ENCODE measurements around the gene SLC24A3.

Gene SLC24A3

GRCh38 chr20:19451923-19452295 is 239.5 kb downstream of the SLC24A3 start:
- H3K4me1 ChIP-seq (ENCODE audit: control insufficient read depth, insufficient read depth, low read length), result no peaks in the 10 kb centered on the region
- H3K9me3 ChIP-seq (ENCODE audit: control insufficient read depth, insufficient read depth, low read depth, low read length), result no peaks in the 10 kb centered on the region
- H3K27ac ChIP-seq (ENCODE audit: extremely low read depth, low read depth, low read length), result no peak overlapping the region
- H3K4me3 ChIP-seq (ENCODE audit: low read depth, low read length), result no peak overlapping the region
- no peaks in the 10 kb centered on the region for H3K36me3 ChIP-seq (ENCODE audit: control insufficient read depth in 2 of 2, insufficient read depth in 1 of 2, low read length in 2 of 2)
- ChIA-PET CTCF (interaction anchor here (0.6 kb wide), 1 partner anchor 172 kb away, joined by 4 read pairs; no protein-coding TSS in a partner anchor), POLR2A (no interaction called here)
- TF ChIP-seq ZNF585B (tag by site-specific recombination; IDR thresholded peaks at IDR 0.05), result no peak
- TF ChIP-seq AEBP2 (tag by site-specific recombination; IDR thresholded peaks at IDR 0.05; ENCODE audit: borderline replicate concordance), result no peak
- no peak for TF ChIP-seq ZSCAN18 (tag by site-specific recombination; IDR thresholded peaks at IDR 0.05)
- no peak for TF ChIP-seq ZNF701 (tag by site-specific recombination; IDR thresholded peaks at IDR 0.05)
- TF ChIP-seq ZNF626 (tag by site-specific recombination; IDR thresholded peaks at IDR 0.05), result no peak
- TF ChIP-seq GLIS1 (tag by site-specific recombination; IDR thresholded peaks at IDR 0.05), result no peak
- TF ChIP-seq ZNF174 (tag by site-specific recombination; IDR thresholded peaks at IDR 0.05), result no peak
- TF ChIP-seq, protein P1, sequence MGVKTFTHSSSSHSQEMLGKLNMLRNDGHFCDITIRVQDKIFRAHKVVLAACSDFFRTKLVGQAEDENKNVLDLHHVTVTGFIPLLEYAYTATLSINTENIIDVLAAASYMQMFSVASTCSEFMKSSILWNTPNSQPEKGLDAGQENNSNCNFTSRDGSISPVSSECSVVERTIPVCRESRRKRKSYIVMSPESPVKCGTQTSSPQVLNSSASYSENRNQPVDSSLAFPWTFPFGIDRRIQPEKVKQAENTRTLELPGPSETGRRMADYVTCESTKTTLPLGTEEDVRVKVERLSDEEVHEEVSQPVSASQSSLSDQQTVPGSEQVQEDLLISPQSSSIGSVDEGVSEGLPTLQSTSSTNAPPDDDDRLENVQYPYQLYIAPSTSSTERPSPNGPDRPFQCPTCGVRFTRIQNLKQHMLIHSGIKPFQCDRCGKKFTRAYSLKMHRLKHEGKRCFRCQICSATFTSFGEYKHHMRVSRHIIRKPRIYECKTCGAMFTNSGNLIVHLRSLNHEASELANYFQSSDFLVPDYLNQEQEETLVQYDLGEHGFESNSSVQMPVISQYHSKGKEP (tag by site-specific recombination; IDR thresholded peaks at IDR 0.05), result no peak
- no peak for TF ChIP-seq TCF7L2 (IDR thresholded peaks at IDR 0.05; ENCODE audit: borderline replicate concordance, low read depth, low read length)
- no peak for TF ChIP-seq ZNF169 (tag by site-specific recombination; IDR thresholded peaks at IDR 0.05)
- TF ChIP-seq KLF7 (tag by site-specific recombination; IDR thresholded peaks at IDR 0.05; ENCODE audit: borderline replicate concordance), result no peak
- TF ChIP-seq ZNF521 (tag by site-specific recombination; IDR thresholded peaks at IDR 0.05), result no peak
- no peak for TF ChIP-seq CTCF (tag by site-specific recombination; IDR thresholded peaks at IDR 0.05)
- no peak for TF ChIP-seq ZBTB10 (tag by site-specific recombination; IDR thresholded peaks at IDR 0.05)
- TF ChIP-seq ZNF211 (tag by site-specific recombination; IDR thresholded peaks at IDR 0.05; ENCODE audit: low read depth), result no peak
- TF ChIP-seq ZNF354C (tag by site-specific recombination; IDR thresholded peaks at IDR 0.05; ENCODE audit: borderline replicate concordance, low read depth), result no peak

GRCh38 chr20:19453410-19453809 is 241.0 kb downstream of the SLC24A3 start:
- ChIA-PET CTCF (interaction anchor here (0.6 kb wide), 1 partner anchor 175 kb away, joined by 4 read pairs; no protein-coding TSS in a partner anchor), POLR2A (no interaction called here)
- H3K4me3 ChIP-seq (ENCODE audit: low read depth, low read length), result no peak overlapping the region
- no peaks in the 10 kb centered on the region for H3K9me3 ChIP-seq (ENCODE audit: control insufficient read depth, insufficient read depth, low read depth, low read length)
- no peaks in the 10 kb centered on the region for H3K4me1 ChIP-seq (ENCODE audit: control insufficient read depth, insufficient read depth, low read length)
- no peak overlapping the region for H3K27ac ChIP-seq (ENCODE audit: extremely low read depth, low read depth, low read length)
- no peaks in the 10 kb centered on the region for H3K36me3 ChIP-seq (ENCODE audit: control insufficient read depth in 2 of 2, insufficient read depth in 1 of 2, low read length in 2 of 2)
- no peak for TF ChIP-seq RBAK (tag by site-specific recombination; IDR thresholded peaks at IDR 0.05)
- TF ChIP-seq PRDM6 (tag by site-specific recombination; IDR thresholded peaks at IDR 0.05), result no peak
- no peak for TF ChIP-seq HOXD13 (CRISPR knock-in tag; IDR thresholded peaks at IDR 0.05; ENCODE audit: borderline replicate concordance)
